Measurements from ENCODE around the gene TBC1D22A.

DNA sequence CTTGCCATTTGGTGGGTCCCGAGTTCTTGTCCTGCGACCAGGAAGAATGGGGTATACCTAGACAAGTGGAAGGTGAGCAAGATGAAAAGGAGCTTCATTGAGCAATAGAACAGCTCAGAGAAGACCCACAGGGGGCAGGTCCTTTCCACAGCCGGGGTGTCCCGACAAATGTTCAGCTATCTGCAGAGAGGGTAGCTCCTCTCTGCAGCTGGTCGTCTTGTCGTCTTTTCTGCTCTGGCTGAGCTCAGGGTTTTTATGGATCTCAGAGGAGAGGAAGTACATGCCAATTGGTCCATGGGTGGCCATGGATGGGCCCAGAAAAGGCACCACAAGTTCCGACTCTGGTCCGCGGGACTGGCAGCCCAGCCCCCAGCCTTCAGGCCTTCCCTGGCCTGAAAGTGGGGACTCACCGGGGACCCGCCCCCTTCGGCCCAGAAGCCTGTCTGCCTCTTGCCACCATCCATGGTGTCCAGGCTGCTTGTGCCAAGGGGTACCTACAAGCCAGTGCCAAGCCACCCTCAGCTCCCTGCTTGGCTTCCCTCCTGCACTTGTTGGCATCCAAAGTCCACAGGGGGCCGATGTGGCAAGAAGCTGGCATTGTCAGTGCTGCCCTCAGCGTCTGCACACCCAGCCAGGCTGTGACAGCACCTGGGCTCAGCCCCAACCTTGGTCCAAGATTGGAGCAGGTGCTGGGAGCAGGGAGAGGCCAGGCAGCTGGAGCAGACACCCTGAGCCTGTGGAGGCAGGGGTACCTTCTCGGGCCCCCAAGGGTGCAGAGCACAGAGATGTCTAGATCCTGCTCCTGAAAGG, 438.9 kb downstream of the TBC1D22A start:
- TF ChIP-seq POLR2A (IDR thresholded peaks at IDR 0.05; ENCODE audit: low read length): no peak
- no peak for TF ChIP-seq GATA1 (IDR thresholded peaks at IDR 0.05; ENCODE audit: low read depth, low read length)
